ENCODE measurements around the gene SLC22A23.

The SLC22A23 gene

DNA sequence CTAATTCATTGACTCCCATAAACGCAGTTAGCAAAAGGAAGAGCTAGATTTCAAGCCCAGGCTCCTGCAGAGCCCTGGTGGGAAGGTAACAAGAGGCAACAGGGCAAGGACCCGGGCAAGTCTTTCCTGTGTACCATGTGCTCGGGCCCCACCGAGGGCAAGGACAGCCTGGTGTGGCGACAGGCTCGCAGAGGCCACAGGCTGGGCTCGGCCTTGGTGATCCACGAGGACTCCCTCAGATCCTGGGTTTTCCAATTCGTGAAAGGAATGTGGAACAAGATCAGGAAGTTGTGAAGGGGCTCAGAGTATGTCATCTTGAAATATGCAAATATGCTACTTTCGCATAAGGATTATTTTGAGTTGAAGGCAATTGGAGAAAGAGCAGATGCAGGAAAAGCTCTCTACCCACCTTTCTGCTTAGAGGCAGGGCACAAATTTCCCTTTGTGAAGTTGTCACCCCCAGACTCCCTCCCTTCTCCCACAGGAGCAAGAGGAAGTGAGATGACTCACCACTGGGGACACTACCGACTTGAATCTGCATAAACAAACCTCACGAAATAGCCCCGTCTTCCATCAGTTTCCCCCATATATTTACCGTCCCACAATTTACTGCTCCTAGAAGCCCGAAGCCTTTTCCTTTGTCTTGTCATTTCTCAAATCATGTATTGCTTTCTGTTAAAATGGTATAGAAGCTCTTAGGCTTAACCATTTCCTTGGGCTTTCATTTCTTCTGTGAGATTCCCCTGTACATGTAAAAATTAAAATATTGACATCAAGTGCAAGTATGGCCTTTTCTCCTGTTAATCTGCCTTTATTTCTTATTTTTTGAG, 119.1 kb downstream of the SLC22A23 start:
- no peak for DNase-seq (ENCODE audit: extremely low read depth in 1 of 2, low read depth in 1 of 2)

DNA sequence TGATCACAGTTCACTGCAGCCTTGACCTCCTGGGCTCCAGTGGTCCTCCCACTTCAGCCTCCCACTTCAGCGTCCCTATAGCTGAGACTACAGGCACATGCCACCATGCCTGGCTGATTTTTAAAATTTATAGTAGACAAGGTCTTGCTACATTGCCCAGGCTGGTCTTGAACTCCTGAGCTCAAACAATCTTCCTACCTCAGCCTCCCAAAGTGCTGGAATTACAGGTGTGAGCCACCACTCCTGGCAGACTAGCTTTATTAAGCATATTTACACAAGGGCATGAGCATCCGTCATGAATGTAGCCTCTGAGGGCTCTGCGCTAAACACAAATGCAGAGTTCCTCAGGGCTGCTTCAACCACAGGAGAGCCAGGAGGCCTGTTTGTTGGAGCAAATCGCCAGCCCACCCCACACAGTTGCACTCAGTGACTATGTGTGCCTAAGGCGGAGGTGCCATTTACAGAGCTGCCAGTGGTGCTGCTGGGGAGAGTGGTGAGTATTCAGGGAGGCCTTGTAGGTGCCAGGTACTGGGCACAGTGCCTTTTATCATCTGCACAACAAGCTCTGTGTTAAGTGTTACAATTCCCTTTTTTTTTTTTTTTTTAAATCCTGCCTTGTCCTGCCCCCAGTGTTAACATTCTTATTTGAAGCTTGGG, 119.9 kb downstream of the SLC22A23 start:
- no peak for DNase-seq (ENCODE audit: extremely low read depth in 1 of 2, low read depth in 1 of 2)

DNA sequence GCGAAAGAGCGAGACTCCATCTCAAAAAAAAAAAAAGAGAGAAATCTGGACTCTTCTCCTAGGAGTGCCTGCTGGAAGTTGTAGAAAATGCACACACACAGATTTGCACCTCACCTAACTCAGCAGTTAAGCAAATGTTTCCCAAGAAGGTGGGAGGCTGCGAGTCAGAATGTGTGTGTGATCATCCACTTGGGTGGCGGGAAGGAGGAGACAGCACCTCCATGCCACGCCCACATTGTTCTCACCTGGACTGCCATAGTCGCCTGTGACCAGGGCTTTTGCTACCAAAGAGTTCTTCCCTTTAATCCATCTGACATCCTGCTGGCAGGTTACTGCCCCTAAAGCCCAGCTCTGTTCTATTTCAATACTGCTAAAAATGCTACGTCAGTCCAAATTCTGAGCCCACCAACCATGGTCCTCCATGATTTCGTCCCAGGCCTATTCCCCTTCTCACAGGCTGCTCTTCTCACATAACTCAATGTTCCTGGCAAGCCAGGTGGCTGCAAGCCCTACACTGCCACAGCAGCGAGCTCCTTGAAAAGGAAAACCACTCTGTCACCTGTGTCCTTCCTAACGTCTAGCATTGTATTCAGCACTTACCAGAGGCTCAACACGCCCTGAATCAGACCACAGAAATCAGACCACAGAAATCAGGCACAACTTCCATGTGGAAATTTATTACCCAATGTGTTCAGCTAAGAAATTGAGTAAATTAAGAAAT, 120.6 kb downstream of the SLC22A23 start:
- no peak for DNase-seq (ENCODE audit: extremely low read depth in 1 of 2, low read depth in 1 of 2)

DNA sequence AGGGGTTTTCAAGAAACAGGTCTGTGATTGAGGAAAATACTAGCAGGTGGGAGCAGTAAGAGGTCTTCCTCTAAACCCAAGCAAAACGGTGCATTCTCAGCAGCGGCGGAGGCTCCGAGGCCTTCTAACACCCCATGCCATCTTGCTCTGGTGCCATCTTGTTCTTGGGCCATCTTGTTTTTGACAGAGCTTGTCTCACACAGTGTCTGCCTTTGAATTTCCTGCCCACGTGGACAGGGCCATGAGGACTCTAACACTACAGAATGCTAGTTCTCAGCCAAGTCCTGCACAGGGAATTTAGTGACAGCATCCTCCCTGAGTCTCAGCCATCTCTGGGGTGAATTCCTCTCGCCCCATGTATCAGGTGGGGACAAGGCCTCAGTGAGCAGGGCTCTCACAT, 121.7 kb downstream of the SLC22A23 start:
- no peak for DNase-seq (ENCODE audit: extremely low read depth in 1 of 2, low read depth in 1 of 2)

DNA sequence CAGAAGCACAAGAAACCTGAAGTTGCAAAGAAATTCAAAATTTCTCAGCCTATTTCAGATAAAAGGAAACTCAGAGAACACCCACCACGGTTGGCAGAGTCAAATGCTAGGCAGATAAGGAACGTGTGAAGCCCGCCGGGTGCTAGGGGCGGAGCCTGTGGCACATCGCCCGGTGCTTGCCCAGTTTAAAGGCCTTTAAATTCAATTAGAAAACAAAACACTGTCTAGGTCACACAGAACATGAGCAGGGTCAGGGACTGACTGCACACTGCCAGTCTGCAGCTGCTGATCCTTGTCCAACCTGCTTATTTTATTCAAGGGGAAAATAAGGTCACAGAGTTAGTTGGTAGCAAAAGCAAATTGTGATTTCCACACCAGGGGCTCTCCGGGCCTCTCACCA, 122.3 kb downstream of the SLC22A23 start:
- no peak for DNase-seq (ENCODE audit: extremely low read depth in 1 of 2, low read depth in 1 of 2)

DNA sequence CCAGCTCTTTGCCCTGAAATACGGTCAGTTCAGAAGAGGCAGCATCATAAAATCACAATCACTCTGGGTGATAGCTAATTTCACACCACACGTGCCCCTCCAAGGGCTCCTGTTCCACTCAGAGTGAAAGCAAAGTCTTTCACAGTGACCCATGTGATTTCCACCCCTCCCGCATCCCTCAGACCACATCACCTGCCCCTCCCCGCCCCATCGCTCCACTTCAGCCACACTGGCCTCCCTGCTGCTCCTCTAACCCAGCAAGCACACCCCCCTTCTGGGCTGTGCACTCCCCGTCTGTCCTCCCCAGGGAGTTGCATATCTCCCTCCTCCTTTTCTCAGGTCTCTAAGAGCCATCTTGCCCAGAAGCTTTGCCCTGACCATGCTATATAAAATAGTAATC, 123.6 kb downstream of the SLC22A23 start:
- DNase-seq (ENCODE audit: extremely low read depth in 1 of 2, low read depth in 1 of 2): no peak

DNA sequence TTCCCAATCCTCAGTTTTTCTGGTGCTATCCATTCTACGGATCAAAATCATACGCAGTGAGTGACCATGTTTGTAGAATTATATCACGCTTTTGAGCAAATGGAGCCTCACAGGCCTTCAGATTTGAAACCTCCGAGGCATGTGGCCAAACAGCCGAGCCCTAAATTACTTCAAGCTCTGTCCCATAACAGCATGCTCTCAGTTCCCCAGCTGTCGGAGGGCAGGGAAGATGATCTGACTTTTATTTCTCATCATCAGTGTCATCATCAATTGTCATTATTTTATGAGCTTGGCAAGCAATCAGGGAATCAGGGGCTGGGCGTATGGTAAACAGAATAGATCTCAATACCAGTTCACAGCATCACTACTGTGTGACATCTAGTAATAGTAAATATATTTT, 124.9 kb downstream of the SLC22A23 start:
- no peak for DNase-seq (ENCODE audit: extremely low read depth in 1 of 2, low read depth in 1 of 2)

DNA sequence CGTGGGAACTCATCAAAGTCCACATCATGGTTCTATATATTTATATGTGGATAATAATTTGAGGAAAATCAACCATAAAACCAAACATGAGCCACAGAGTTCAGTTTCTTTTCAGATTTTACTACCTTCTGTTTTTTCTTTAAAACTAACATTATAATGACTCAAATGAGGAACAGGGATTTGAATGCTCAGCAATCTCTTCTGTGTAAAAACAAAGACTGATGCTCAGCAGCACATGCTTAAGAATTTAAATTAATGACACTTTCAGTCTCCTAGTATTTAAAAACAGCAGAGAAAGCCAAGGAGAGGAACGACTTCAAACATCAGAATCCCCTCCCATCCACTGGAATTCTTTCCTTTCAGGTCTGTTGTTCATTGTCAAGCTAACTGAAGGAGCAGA, 125.4 kb downstream of the SLC22A23 start:
- DNase-seq (ENCODE audit: extremely low read depth in 1 of 2, low read depth in 1 of 2): no peak

DNA sequence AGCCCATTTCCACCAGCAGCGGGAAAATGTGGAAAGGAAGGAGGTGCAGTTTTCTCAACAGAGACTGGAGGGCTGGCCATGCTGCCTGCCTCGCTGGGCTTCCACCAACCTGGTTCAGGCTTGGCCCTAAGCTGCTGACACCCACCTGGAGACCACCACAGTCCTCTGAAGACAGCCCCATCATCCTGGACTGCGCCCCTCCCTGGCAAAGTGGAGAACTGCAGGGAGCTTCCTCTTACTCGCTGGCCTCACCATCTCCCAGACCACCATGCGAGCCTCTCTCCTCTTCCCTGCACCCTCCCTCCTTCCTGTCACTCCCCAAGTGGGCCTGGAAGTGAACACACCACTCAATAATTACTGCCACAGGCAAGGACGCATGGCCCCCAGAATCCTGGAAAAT, 126.7 kb downstream of the SLC22A23 start:
- no peak for DNase-seq (ENCODE audit: extremely low read depth in 1 of 2, low read depth in 1 of 2)

DNA sequence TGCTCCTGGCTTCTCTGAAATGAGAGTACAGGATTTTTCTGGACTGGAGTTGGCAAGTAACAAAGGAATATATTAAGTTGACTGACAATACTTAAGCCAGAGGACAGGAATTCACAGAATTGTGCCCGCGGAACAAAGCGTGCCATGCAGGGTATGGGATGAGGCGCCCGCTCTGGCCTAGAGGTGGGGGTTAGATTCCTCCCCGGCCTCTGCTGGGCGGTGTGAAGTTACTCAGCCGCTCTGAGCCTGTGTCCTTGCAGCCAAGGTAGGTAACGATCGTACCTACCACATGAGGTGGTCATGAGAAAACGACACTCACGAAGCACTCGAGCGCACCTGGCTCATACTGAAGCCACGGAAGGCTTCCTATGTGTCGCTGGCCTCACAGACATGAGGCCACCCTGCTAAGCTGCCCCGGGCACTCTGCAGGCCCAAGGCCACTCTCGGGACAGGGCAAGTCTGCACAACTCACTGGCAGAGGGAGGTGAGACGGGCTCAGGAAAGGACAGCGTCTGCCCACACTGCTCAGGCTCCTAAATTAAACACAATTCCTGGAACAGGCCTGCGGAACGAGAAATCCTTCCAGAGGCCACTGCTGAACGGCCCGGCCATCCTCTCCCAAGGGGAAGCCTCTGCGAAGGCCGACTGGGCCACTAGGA, 127.3 kb downstream of the SLC22A23 start:
- no peak for DNase-seq (ENCODE audit: extremely low read depth in 1 of 2, low read depth in 1 of 2)

DNA sequence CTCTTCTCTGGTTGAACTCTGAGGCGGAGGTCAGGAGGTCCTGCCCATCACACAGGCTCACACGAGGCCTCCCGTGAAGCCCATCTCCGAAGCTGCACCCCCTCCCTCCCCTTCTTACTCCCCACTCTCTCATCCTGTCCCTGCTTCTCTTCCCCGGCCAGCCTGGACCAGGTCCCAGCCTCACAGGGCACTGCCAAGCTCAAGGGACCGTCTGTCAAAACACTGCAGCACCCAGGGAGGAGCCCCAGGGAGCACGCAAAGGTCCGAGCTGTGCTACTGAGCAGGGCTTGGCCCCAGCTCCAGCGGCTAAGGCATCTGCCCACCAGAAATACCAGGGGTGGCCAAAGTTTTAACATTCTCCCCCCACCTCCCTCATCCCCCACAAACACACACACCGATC, 128.1 kb downstream of the SLC22A23 start:
- DNase-seq (ENCODE audit: extremely low read depth in 1 of 2, low read depth in 1 of 2): no peak

DNA sequence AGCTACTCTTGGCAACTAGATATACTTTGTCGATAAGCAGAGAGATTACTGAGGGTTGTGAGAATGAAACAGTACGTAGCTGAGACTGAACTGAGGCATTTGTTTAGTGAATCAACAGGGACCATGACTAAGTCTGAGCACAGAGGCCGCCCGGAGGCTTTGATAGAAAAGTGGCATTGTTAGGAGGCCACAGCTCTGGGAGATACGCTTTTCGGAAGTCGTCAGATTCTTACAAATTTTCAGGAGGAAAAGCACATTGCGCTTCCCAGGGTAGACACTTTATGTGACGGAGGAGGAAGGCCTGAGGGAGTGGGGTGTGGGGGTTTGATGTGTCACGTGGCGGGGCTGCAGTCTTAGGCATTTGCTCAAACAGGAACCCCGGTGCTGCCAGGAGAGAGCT, 128.7 kb downstream of the SLC22A23 start:
- no peak for DNase-seq (ENCODE audit: extremely low read depth in 1 of 2, low read depth in 1 of 2)

DNA sequence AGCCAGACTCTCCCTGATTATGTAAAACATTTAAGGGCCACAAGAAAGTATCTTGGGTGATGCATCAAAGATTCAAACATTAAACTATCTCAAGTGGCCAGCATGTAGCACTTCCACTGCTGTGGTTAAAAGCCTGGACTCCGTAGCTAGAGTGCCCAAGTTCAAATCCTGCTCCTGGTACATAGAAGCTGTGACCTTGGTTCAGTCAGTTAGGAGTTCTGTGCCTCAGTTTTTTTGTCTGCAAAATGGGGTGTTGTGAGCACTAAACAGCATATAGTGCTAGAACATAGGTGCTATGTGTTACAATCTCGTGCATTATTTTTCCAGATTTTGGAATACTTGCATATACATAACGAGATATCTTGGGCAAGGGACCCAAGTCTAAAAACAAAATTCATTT, 129.4 kb downstream of the SLC22A23 start:
- no peak for DNase-seq (ENCODE audit: extremely low read depth in 1 of 2, low read depth in 1 of 2)

DNA sequence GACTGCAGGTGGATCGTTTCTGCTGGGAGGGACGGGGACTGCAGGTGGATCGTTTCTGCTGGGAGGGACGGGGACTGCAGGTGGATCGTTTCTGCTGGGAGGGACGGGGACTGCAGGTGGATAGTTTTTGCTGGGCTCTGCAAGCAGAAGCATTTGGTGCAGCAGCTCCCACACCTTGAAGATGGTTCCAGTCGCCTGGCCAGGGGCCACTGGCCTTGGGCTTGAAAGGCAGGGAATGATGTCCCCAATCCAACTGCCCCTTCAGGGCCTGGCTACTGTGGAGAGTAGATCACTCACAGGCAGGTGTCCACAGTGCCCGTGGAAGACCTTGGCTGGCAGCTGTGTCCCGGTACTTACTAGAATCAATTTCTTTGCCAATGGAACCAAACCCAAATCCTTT, 129.9 kb downstream of the SLC22A23 start:
- DNase-seq (ENCODE audit: extremely low read depth in 1 of 2, low read depth in 1 of 2): no peak

DNA sequence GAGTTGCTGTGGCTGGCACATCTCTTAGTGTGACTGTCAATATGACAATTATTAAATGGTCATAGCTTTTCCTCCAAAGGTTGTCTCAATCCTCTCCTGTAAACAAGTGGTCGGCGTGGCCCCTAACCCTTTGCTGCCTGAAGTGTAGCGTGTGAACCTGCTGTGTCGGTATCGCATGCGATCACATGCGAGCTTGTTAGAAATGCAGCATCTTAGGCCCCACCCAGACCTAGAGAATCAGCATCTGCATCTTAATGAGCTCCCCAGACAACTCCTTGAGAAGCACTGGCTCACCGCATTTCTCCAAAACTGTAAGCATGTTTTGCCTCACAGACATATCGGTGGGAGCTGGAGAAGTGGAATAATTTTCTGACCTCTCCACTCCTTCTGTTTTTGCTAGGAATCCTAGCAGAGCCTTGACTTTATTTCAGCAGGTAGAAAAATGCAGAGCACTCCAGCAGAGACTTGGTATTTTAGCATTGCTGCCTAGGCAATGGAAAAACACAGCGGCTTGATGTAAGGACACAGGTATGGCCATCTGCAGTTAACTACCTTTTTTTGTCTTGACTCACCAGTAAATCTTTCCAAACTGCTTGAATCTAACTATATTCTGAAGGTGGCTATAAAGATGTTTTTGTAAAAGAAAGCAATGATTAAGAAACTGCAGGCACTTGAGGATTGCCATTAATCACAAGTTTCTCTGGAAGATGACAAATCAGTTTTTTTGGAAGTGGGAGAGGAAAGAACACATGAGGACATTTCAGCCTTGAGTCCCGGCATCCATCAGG, 130.5 kb downstream of the SLC22A23 start:
- no peak for DNase-seq (ENCODE audit: extremely low read depth in 1 of 2, low read depth in 1 of 2)

DNA sequence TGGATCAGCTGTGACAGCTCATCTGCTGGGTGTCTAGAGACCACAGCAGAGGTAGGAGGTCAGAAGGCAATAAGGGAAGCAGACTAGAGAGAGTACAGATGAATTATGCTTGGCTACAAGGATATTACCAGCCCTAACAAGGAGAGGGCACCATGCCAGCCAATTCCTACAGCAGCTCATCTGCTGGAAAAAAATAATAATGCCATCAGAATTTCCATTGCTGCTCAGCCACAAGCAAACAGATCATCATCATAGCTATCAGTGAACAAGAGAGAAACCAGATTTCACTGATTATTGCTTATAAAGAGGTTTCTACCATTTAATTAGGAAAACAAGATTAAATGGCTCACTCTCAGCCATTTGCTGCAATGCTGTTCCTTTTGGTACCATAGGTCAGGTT, 131.6 kb downstream of the SLC22A23 start:
- DNase-seq (ENCODE audit: extremely low read depth in 1 of 2, low read depth in 1 of 2): no peak

DNA sequence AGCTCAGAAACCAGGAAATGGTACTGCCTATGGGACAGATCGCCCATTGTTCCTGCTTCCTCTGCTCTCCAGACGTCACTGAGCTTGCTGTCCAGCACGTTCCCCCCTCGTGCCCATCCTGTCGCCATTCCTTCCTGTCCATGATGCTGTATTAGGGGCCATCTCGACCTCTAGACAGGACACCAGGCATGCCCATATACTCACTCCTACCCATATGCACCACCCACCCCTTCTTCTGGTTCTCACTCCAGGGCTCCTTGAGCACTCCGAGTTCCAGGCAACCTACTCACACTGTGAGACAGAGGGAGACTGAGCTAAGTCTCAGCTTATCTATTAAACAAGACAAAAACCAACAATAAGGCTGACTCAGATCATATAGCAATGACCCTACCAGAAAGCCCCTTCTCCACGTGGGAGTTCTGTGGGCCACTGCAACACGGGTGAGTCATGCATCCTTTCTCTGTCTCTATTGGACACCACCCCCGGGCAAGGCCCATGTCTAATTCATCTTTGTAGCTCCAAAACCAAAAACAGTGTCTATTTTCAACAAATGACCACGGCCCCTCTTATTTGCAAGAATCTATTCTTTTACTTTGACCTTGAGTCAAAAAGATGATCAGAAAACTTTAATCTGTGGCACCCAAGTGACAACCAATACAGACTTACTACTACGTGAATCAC, 132.4 kb downstream of the SLC22A23 start:
- DNase-seq (ENCODE audit: extremely low read depth in 1 of 2, low read depth in 1 of 2): no peak

DNA sequence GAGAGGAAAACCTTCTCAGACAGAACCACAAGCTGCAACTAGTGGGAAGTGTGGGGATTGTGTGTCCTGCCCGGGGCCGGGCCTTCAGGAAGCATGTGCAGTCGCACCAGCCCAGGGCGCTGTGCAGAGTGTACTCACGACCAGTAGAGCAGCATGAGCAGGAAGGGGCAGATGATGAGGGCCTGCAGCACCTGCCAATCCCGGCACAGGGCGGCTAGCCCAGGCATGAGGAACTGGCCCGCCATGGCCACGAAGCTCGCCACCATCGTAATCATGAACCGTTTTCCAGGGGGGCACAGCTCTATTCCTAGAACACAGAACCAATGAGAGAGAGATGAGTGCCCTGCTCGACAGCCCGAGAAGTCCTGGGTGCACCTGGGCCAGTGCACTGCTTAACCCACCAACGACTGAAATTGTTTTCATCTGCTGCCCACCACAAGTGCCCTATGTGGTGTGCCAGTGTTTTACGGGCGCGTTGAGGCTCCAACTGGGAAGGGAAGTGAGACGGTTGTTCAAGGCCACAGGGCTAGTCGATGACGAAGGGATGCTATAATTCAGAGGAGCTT, 133.1 kb downstream of the SLC22A23 start:
- DNase-seq (ENCODE audit: extremely low read depth in 1 of 2, low read depth in 1 of 2): no peak

DNA sequence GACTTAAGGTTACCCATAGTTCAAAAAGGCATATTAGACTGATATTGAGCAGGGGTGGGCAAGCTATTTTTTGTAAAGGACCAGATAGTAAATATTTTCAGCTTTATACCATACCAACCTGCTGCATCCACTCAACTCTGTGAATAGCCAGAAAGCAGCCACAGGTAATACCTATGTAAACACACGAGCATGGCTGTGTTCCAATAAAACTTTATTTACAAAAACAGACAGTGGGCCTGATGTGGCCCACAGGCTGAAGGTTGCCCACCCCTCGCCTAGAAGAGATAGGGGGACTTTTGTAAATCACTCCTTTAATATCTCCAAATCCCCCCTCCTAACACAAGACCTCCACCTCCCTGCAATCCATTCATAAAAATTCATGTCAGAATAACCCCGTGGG, 133.7 kb downstream of the SLC22A23 start:
- no peak for DNase-seq (ENCODE audit: extremely low read depth in 1 of 2, low read depth in 1 of 2)

Measured in activated CD8-positive, alpha-beta memory T cell treated with anti-CD3 and anti-CD28 coated beads for 1 hour (primary cell).